IPS DF 4.7 (cell line): ENCODE results near the gene APCDD1.
"Not testable (repeated sequence)": the region's sequence is repeated elsewhere in the genome, so short reads cannot be mapped to it uniquely, and the experiment has no call there.

ENCODE experiments used
- DNase-seq: peaks from one replicate; pipeline ENCODE4 v3.0.0-alpha.2; 2013; ENCODE audit warnings: low spot score; ENCODE audit errors: extremely low read depth

Gene APCDD1

GRCh38 chr18:10487154-10487553, 32.7 kb downstream of the APCDD1 start:
- no peak for DNase-seq

GRCh38 chr18:10488017-10488416, 33.6 kb downstream of the APCDD1 start:
- no peak for DNase-seq

GRCh38 chr18:10490401-10491165, 36.1 kb downstream of the APCDD1 start:
- no peak for DNase-seq

DNA sequence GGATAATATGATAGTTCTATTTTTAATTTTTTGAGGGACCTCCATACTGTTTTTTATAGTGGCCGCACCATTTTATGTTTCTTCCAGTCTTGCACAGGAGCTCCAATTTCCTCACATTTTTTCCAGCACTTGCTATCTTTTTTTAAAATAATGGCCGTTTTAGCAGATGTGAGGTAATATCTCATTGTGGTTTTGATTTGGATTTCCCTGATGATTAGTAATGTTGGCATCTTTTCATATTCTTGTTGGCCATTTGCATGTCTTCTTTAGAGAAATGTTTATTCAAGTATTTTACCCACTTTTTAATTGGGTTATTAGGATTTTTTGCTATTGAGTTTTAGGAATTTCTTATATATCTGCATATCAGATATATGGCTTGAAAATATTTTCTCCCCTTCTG, 41.5 kb downstream of the APCDD1 start:
- DNase-seq: no peak

DNA sequence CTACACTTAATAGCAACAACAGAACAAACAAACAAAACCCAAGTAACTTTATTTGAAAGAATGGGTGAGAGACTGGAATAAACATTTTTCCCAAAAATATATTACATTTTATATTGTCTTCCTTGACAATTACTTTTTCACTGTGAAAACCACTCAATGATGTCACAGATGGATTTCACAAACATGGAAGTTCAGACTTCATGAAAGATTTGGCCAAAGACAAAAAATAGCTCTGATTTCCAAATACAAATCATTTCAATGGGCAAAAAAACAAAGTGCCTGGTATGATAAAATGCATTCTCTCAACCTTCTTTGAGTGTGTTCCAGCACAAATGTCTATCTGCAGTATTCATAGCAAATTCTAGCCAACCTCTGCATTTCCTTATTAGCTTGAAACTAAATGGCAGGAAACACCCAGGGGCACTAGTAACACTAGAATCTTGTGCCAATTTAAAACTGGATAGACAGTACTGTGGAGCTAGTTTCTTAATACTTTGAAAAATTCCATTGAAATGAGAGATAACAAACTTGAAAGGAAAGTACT, 42.8 kb downstream of the APCDD1 start:
- no peak for DNase-seq

- no peak for DNase-seq
These were observed 44.8 kb downstream of the APCDD1 start for GRCh38 chr18:10499230-10499629.

GRCh38 chr18:10500038-10500437, 45.6 kb downstream of the APCDD1 start:
- no peak for DNase-seq

DNA sequence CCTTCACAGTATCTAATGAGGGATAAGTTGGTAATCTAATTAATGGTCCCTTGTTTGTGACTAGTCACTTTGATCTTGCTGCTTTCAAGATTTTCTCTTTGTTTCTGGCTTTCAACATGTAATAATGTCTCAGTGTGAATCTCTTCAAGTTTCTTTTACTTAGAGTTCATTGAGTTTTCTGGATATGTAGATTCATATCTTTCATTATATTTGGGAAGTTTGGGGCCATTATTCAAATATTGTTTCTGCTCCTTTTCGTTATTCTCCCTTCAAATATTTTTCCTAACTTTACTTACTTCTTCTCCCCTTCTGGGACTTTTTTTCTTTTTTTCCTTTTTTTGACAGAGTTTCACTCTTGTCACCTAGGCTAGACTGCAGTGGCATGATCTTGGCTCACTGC, 50.3 kb downstream of the APCDD1 start:
- no peak for DNase-seq

DNA sequence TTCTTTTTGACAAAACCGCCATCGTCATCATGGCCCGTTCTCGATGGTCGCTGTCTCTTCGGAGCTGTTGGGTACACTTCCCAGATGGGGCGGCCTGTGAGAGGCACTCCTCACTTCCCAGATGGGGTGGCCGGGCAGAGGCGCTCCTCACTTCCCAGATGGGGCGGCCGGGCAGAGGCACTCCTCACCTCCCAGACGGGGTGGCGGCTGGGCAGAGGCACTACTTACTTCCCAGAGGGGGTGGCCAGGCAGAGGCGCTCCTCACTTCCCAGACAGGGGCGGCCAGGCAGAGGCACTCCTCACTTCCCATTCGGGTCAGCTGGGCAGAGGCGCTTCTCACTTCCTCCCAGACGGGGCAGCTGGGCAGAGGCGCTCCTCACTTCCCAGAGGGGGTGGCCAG, 51.5 kb downstream of the APCDD1 start:
- DNase-seq: not testable (repeated sequence)

- DNase-seq: no peak
These were observed 54.2 kb downstream of the APCDD1 start for GRCh38 chr18:10508591-10508990.

DNA sequence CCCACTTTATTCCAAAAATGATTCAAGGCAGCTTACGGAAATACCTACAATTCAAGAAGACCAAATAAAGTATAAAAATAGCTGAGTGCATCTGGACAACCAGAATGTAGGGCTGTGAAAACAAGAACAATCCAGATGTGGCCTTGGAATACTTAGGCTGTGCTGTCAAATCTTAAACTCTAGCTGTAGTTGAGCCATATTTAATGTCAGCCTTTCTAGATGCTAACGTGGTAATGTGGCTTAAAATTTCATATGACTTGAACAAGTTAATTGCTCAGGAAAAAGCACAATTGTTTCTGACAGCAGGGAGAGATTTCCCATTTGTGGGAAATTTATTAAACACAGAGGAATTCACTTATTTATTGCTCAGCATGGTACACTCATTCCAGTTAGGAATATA, 56.8 kb downstream of the APCDD1 start:
- DNase-seq: no peak

- DNase-seq: no peak
These were observed 59.6 kb downstream of the APCDD1 start for GRCh38 chr18:10514082-10514481.

GRCh38 chr18:10514601-10515000, 60.2 kb downstream of the APCDD1 start:
- DNase-seq: no peak

DNA sequence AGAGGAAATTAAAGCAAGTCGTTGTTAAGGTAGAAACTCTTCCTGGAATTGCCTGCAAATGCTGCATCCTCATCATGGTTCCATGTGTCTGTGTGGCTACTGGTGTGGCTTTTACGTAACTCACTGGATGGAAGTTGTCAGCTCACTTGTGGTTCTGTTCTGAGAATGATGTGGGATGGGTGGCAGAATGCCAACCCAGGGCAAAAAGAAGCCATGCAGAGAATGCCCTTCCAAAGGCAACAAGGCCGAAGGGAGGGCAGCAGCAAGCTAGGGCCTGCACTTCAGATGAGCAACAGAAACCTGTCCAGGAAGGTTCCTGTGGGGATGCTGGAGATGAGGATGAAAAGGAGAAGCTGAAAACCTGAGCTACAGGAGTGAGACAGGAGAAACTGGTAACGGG, 61.0 kb downstream of the APCDD1 start:
- no peak for DNase-seq

DNA sequence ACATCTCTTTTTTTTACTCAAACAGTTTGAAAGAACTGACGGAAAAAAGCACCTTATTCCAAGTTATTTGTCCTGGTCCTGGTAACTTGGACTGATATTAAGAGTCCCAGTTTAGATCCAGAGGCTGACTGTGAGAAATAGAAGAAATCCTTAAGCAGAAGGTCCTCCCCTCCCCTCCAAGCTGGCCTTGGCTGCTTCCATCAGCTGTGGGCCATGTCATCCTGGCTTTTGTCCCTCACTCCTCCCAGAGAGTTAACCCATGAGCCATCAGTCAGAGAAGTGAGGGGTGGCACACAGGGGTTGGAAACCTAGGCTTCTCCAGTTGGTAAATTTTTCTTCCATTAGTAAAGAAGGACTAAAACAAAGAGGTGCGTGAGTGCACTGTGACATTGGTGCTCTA, 61.6 kb downstream of the APCDD1 start:
- no peak for DNase-seq

GRCh38 chr18:10518595-10519255, 64.3 kb downstream of the APCDD1 start:
- no peak for DNase-seq

GRCh38 chr18:10519366-10519765, 64.9 kb downstream of the APCDD1 start:
- DNase-seq: no peak

DNA sequence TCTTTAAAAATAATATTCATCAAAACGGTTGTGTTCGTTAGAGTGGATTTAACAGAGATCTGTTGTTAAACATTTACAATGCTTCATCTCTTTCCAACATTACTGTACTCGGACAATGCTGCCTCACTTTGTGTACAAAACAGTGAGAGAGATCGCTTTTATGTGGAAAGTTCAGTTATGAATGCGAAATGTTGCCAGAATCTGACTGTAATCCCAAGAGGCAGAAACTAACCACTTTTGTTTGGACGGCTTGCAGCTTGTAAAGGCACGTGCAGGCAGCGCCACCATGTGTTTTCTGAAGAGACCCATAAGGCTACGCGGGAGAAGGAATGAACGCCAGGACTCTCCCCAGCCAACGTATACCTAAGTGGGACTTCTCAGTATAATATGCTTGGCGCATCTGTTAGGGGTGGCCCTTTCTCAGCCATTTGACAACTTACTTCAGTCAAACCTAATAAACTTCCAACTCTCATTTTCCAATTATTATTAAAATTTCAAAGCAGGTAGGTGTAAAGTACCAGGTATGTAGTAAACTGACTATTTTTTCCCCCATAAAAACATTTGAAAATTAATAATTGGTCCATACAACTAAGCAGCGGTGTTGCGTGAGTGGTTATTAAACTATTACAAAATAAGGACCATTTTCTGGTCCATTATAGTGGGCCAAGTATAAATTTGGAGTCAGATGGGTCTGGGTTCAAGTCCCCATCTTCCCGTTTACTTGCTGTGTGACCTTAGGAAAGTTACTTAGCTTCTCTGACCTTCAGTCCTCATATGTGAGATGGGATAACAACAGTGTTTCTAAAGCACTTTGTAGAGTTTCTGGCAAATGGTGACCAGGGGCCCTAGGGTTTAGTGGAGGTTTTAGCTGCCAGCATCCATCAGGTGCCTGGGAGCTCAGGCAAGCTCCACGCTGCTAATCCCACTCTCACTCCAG, 65.8 kb downstream of the APCDD1 start:
- no peak for DNase-seq

GRCh38 chr18:10521566-10521965, 67.1 kb downstream of the APCDD1 start:
- DNase-seq: no peak

- DNase-seq: no peak
These were observed 68.1 kb downstream of the APCDD1 start for GRCh38 chr18:10522574-10522973.

DNA sequence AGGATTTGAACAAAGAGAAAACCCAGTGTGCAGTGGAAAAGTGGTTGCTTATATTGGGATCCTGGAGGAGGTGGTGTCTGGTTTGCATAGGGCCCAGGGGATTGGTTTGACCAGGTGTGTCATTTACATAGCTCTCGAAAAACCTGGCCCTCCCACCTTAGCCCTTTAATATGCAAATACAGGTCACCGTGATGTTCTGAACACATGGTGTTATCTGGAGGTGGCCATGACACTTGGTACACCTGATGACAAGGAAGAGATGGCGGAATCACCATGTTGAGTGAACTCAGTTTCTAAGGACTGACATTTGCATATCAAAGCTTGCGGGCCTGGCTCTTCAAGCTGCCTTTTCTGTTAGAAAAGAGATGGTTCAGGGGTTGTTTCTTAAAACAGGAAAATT, 69.1 kb downstream of the APCDD1 start:
- DNase-seq: no peak
